Smooth muscle cell (in vitro differentiated cells): ENCODE measurements around the gene GRIA1. TPM values are rescaled to one million over a fixed set of nuclear protein-coding genes. Genes with fewer than 3 reads are reported as not detected.

Experiments used
- DNase-seq: peaks from one replicate; lab custom pipeline; 2025; ENCODE audit not compliant: unreplicated experiment; lab: John Stamatoyannopoulos, UW
- H2AFZ ChIP-seq: fragments of 200-600 bp; sonication (generic); 2 replicates; pipeline ENCODE4 v1.6.0; 2016; ENCODE audit warnings: antibody characterized with exemption, low read depth, mild to moderate bottlenecking
- H3F3A ChIP-seq: fragments of 200-600 bp; sonication (generic); 2 replicates; pipeline ENCODE4 v1.6.0; 2017; ENCODE audit warnings: antibody characterized with exemption, low read depth
- H3K27ac ChIP-seq: fragments of 200-600 bp; sonication (generic); 2 replicates; pipeline ENCODE4 v1.5.1; 2016; ENCODE audit warnings: low read depth, mild to moderate bottlenecking
- H3K27me3 ChIP-seq: fragments of 200-600 bp; sonication (generic); 2 replicates; pipeline ENCODE4 v1.6.1; 2016; ENCODE audit warnings: low read depth, mild to moderate bottlenecking
- H3K36me3 ChIP-seq: fragments of 200-600 bp; sonication (generic); 2 replicates; pipeline ENCODE4 v1.5.1; 2016; ENCODE audit warnings: low read depth
- H3K4me1 ChIP-seq: fragments of 200-600 bp; sonication (generic); 2 replicates; pipeline ENCODE4 v1.5.1; 2016; ENCODE audit warnings: low read depth
- H3K4me2 ChIP-seq: fragments of 200-600 bp; sonication (generic); 2 replicates; pipeline ENCODE4 v1.6.0; 2016; ENCODE audit warnings: mild to moderate bottlenecking
- H3K4me3 ChIP-seq: fragments of 200-600 bp; sonication (generic); 2 replicates; pipeline ENCODE4 v1.5.1; 2016; ENCODE audit warnings: mild to moderate bottlenecking
- H3K79me2 ChIP-seq: fragments of 200-600 bp; sonication (generic); 2 replicates; pipeline ENCODE4 v1.6.0; 2016; ENCODE audit warnings: low read depth, mild to moderate bottlenecking
- H3K9ac ChIP-seq: fragments of 200-600 bp; sonication (generic); 2 replicates; pipeline ENCODE4 v1.6.0; 2016; ENCODE audit warnings: low read depth
- H3K9me3 ChIP-seq: fragments of 200-600 bp; sonication (generic); replicated peaks from 2 replicates; pipeline ENCODE4 v1.5.1; 2016; ENCODE audit warnings: low read depth
- H4K20me1 ChIP-seq: fragments of 200-600 bp; sonication (generic); 2 replicates; pipeline ENCODE4 v1.6.0; 2016; ENCODE audit warnings: low read depth
- WGBS: methylation state at CpG from one replicate; pipeline ENCODE4 v1.1.7; 2016; ENCODE audit warnings: low lambda C conversion rate; 5-methylcytosine and 5-hydroxymethylcytosine counted together
- polyA plus RNA-seq: library from polyadenylated mRNA; unstranded; fragments of >200 nt; fragmentation: Nextera tagmentation; extraction: Ambion mirVana; gene quantifications from 2 replicates; pipeline ENCODE4 v1.2.1, GENCODE V29; 2016
- total RNA-seq: library from RNA; depleted of rRNA; stranded (reverse); fragments of >200 nt; gene quantifications from 2 replicates; pipeline ENCODE4 v1.2.3, GENCODE V29; 2014
- TF ChIP-seq, protein P1 (sequence below): fragments of 200-600 bp; sonication (generic); IDR thresholded peaks from 2 replicates; pipeline ENCODE4 v1.5.1; 2017; ENCODE audit warnings: borderline replicate concordance, mild to moderate bottlenecking, antibody characterized with exemption; ENCODE audit not compliant: insufficient read depth, poor library complexity, severe bottlenecking

Gene GRIA1
- total and polyA plus RNA-seq, 2 experiments from 2014 or later: 0.17 to 0.94 TPM

- TF ChIP-seq, protein P1, sequence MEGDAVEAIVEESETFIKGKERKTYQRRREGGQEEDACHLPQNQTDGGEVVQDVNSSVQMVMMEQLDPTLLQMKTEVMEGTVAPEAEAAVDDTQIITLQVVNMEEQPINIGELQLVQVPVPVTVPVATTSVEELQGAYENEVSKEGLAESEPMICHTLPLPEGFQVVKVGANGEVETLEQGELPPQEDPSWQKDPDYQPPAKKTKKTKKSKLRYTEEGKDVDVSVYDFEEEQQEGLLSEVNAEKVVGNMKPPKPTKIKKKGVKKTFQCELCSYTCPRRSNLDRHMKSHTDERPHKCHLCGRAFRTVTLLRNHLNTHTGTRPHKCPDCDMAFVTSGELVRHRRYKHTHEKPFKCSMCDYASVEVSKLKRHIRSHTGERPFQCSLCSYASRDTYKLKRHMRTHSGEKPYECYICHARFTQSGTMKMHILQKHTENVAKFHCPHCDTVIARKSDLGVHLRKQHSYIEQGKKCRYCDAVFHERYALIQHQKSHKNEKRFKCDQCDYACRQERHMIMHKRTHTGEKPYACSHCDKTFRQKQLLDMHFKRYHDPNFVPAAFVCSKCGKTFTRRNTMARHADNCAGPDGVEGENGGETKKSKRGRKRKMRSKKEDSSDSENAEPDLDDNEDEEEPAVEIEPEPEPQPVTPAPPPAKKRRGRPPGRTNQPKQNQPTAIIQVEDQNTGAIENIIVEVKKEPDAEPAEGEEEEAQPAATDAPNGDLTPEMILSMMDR: no peak
- Histone ChIP-seq H3K9me3 (no peaks in the 10 kb centered on the region), H3K9ac (no peak overlapping the region), H3K4me1 (peaks cover 18% of the 10 kb centered on the region), H3K27me3 (no peaks in the 10 kb centered on the region), H3K4me3 (no peak overlapping the region), H4K20me1 (no peaks in the 10 kb centered on the region), H3K4me2 (no peak overlapping the region), H3K36me3 (no peaks in the 10 kb centered on the region), H3F3A (no peaks in the 10 kb centered on the region), H3K27ac (no peak overlapping the region), H3K79me2 (no peaks in the 10 kb centered on the region), H2AFZ (no peak overlapping the region)
- no peak for DNase-seq
- WGBS: 63% methylated on average over 4 of the region's 4 CpGs
Measured at GRCh38 chr5:153513156-153513555, 22.7 kb downstream of the GRIA1 start.

DNA sequence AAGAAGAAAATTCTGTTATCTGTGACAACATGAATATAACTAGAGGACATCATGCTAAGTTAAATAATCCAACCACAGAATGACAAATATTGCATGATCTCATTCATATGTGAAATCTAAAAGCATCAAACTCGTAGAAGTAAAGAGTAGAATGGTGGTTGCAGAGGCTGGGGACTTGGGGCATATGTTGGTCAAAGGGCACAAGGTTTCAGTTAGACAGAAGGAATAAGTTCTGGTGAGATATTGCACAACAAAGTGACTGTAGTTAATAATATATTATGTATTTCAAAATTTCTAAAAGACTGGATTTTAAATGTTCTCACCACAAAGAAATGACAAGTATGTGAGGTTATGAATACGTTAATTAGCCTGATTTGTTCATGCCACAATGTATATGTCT lies 24.8 kb downstream of the GRIA1 start:
- Histone ChIP-seq H3K4me2 (no peak overlapping the region), H2AFZ (no peak overlapping the region), H4K20me1 (no peaks in the 10 kb centered on the region), H3K9me3 (no peaks in the 10 kb centered on the region), H3K27ac (no peak overlapping the region), H3K27me3 (no peaks in the 10 kb centered on the region), H3K79me2 (no peaks in the 10 kb centered on the region), H3K9ac (no peak overlapping the region), H3K36me3 (no peaks in the 10 kb centered on the region), H3K4me1 (peaks cover 18% of the 10 kb centered on the region), H3K4me3 (no peak overlapping the region), H3F3A (no peaks in the 10 kb centered on the region)
- DNase-seq: no peak
- WGBS: 83% methylated on average over 2 of the region's 2 CpGs
- TF ChIP-seq, protein P1: no peak

DNA sequence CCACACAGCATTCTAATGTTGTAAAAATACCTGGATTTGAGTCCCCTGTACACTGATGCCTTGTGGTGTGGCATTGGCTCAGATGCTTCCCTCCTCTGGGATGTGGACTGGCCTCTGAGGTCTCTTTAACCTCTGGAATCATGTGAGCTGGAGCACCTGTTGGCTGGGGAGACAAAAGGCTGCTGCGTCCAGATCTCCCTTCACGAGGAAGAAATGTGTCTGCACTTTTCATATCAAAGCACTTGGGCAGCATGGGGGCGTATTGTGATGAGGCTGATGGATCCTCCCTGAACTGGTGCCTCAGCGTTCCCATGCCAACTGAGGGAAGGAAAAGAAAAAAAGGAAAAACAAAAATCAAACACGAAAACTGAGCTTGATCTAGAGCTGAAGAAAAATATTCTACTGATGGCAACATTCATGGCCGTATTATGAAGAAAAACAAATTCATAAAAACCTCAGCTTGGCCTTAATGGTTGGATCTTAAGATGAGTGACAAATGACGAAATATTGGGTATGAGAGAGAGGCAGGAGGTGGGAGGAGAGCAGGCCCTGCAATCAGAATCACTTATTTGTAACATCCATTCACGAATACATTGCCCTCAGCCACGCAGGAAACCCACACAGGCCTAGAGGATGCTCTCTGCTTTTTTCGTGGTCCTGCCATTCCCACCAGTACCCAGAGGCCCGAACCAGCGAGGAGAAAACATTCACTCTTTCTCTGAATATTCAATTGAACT lies 26.2 kb downstream of the GRIA1 start:
- TF ChIP-seq, protein P1: no peak

DNA sequence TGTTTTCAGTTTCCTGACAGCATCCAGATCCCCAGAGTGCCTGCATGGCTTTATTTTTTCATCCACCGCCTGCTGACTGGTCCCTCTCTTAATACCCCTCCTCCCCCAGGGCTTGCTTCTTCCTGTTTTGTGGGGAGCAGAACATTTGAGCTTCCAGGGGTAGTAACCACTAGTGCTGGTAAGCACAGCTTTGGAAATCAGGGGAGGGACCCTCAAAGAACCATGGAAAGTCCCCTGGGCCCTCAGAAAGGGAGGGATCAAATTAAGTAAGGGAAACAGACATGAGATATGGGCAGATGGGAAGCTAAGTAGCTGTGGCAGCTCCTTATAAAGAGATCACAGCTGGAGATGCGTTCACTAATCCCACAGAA lies 26.8 kb downstream of the GRIA1 start:
- Histone ChIP-seq H3K9me3 (no peaks in the 10 kb centered on the region), H3K9ac (no peak overlapping the region), H2AFZ (no peak overlapping the region), H3K4me1 (peaks cover 18% of the 10 kb centered on the region), H3K27ac (no peak overlapping the region), H3K36me3 (no peaks in the 10 kb centered on the region), H3K27me3 (no peaks in the 10 kb centered on the region), H3F3A (no peaks in the 10 kb centered on the region), H3K4me3 (no peak overlapping the region), H4K20me1 (no peaks in the 10 kb centered on the region), H3K4me2 (no peak overlapping the region), H3K79me2 (no peaks in the 10 kb centered on the region)
- TF ChIP-seq, protein P1: no peak
- no peak for DNase-seq
- WGBS: 28% methylated on average over 2 of the region's 2 CpGs

More for the DNA sequence above, 26.2 kb downstream of the GRIA1 start:
- H2AFZ ChIP-seq: no peak overlapping the region
- WGBS: 78% methylated on average over 12 of the region's 12 CpGs
- no peak overlapping the region for H3K4me3 ChIP-seq
- no peak overlapping the region for H3K9ac ChIP-seq
- H3K36me3 ChIP-seq: no peaks in the 10 kb centered on the region
- no peaks in the 10 kb centered on the region for H4K20me1 ChIP-seq
- H3K79me2 ChIP-seq: no peaks in the 10 kb centered on the region
- H3F3A ChIP-seq: no peaks in the 10 kb centered on the region
- H3K4me1 ChIP-seq: peaks cover 18% of the 10 kb centered on the region
- DNase-seq: no peak
- no peaks in the 10 kb centered on the region for H3K9me3 ChIP-seq
- H3K27me3 ChIP-seq: no peaks in the 10 kb centered on the region
- H3K27ac ChIP-seq: no peak overlapping the region
- no peak overlapping the region for H3K4me2 ChIP-seq
